C4-2B (cell line): Measurements from ENCODE around the gene MLEC.

Source experiments
- H3K27ac ChIP-seq: fragments of 450-650 bp; 2 replicates; pipeline ENCODE4 v1.5.1; 2017
- ZFX ChIP-seq: fragments of 450-650 bp; IDR thresholded peaks from 2 replicates; pipeline ENCODE4 v1.6.1; 2017
- TF ChIP-seq, protein P1 (sequence below): fragments of 450-650 bp; conservative IDR thresholded peaks from 2 replicates; pipeline ENCODE4 v1.5.1; 2017; ENCODE audit warnings: mild to moderate bottlenecking

MLEC gene, protein sequence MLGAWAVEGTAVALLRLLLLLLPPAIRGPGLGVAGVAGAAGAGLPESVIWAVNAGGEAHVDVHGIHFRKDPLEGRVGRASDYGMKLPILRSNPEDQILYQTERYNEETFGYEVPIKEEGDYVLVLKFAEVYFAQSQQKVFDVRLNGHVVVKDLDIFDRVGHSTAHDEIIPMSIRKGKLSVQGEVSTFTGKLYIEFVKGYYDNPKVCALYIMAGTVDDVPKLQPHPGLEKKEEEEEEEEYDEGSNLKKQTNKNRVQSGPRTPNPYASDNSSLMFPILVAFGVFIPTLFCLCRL

DNA sequence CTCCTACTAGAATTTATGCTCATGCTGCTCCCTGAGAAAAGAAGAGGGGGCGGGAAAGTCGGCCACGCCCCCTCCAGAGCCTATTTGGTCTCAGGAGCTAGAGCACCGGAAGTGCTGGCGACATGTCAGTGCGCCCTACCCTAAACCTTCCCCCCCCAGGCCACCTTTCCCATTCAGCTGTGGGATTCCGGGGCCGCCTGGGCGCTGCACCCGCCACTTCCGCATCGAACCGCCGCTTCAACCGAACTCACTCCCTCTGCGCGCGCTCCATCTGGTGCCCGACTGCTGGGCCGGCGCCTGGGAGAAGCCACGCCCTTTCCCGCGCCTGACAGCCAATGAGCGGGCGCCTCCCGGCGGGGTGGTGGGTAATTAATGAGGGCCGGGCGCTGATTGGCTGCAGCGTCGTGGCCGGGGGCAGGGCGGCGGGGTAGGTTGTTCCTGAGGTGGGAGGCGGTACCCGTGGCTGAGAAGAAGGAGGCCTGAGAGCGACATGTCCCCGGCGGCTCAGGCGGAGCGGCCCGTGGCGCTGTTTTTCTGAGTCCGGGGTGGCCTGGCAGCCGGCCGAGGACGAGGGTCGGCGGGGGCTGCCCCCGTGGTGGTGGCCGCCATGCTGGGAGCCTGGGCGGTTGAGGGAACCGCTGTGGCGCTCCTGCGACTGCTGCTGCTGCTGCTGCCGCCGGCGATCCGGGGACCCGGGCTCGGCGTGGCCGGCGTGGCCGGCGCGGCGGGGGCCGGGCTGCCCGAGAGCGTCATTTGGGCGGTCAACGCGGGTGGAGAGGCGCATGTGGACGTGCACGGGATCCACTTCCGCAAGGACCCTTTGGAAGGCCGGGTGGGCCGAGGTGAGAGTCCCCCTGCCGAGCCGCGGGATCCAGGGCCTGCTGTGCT, at the start of gene MLEC:
TSS of gene MLEC (plus strand) at position 460 of the 888 bp plus-strand sequence. CDS start at position 608, 148 bp downstream.
- TF ChIP-seq, protein P1, sequence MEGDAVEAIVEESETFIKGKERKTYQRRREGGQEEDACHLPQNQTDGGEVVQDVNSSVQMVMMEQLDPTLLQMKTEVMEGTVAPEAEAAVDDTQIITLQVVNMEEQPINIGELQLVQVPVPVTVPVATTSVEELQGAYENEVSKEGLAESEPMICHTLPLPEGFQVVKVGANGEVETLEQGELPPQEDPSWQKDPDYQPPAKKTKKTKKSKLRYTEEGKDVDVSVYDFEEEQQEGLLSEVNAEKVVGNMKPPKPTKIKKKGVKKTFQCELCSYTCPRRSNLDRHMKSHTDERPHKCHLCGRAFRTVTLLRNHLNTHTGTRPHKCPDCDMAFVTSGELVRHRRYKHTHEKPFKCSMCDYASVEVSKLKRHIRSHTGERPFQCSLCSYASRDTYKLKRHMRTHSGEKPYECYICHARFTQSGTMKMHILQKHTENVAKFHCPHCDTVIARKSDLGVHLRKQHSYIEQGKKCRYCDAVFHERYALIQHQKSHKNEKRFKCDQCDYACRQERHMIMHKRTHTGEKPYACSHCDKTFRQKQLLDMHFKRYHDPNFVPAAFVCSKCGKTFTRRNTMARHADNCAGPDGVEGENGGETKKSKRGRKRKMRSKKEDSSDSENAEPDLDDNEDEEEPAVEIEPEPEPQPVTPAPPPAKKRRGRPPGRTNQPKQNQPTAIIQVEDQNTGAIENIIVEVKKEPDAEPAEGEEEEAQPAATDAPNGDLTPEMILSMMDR: no peak
- TF ChIP-seq ZFX: peak; percentile 72
- H3K27ac ChIP-seq: peak within 1 kb of the TSS; percentile 91

DNA sequence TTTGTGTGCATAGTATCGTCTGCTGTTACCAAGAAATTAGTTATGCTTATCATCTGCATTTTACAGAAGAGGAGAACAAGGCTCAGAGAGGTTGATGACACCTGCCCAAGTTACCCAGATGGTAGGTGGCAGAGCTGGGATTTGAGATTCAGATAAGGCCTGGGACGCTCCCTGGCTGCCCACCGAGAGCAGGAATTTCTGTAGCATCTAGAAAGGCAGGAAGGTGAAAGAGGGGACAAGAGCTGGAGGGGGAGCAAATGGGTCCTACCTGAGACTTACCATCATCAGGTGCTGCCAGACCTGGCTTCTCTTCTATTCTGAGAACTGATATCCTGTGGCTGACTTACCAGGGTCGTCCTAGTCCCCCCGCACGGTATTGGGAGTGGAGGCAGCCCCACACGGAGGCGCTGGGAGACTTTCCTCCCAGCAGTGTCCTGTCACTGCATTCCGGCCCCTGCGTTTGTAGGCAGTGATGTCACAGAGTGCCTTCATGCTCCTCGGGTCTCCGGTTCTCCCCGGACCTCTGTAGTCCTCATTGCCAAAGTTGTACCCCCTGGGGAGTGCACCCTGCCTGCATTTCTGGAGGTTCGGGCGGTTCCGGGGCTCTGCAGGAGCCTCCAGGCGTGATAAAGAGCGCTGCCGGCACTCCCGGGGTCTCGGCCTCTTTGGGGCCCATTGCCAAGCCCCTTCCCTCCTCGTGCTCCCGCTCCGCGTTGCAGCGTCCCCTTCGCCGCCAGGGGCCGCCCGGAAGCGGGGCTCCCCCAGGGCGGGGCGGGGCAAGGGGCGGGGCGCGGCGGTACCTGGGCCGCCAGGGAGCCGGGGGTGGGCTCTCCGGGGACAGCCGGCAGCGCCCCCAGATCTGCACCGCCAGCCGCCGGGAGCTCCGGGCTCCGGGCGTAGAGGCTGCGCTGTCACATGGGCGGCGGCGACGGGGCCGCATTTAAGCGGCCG, 46.9 kb upstream of the MLEC start, which contains the start of gene CABP1:
TSS of gene CABP1 (plus strand) at position 856 of the 951 bp plus-strand sequence. CDS start at position 916, 60 bp downstream.
- TF ChIP-seq, protein P1: peak; percentile 33
- no peak for TF ChIP-seq ZFX
- H3K27ac ChIP-seq: no peak within 1 kb of the TSS

DNA sequence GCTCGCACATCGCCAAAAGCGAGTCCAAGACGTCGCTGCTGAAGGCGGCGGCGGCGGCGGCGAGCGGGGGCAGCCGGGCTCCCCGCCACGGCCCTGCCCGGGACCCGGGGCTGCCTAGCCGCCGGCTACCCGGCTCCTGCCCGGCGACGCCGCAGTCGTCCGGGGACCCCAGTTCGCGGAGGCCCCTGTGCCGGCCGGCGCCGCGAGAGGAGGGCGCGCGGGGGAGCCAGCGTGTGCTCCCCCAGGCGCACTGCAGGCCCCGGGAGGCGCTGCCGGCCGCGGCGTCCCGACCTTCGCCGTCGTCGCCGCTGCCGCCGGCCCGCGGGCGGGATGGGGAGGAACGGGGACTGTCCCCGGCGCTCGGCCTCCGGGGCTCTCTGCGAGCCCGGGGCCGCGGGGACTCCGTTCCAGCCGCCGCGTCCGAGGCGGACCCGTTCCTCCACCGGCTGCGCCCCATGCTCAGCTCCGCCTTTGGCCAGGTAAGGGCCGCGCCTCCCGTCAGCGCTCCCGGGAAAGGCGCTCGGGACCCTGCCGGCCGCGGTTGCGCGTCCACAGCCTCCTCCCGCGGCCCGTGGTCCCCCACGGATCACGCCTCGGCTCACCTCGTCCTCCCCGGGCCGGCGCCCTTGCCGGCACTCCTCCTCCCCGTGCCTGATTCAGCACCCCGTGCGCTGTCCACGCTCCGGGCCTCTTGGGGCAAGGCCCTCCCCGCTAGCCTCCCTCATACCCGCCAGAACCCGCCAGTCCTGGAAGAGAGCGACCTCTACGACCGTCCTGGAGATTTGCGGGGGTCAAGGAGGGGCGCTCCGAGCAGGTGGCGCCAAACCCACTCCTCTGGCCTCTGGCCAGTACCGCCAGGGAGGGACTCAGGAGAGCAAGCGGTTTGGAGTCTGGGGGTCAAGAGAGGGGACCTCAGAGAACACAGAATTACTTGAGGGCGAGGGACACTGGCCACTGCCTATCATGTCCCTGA, 45.8 kb upstream of the MLEC start:
- TF ChIP-seq, protein P1: no peak
- no peak for TF ChIP-seq ZFX
- no peak overlapping the region for H3K27ac ChIP-seq

DNA sequence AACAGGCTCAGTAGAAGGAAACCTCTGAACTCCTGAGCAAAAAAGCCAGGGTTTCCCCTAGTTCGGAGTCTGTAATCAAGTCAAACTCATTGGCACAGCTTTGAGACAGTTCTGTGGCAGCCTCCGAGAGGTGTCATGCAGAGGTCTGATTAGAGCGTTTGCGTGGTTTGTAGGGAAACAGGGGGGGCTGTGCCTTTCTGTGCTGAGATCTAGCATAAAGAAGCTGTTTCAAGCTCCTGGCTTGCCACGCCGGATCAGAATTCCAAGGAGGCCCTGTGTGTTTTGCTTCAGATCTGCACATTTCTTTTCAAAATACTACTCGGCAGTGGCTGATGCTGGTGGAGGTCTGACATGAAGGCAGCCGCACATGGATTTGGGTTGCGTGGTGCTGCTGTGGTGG, 44.8 kb upstream of the MLEC start:
- TF ChIP-seq ZFX: no peak
- TF ChIP-seq, protein P1: no peak
- H3K27ac ChIP-seq: no peak overlapping the region

DNA sequence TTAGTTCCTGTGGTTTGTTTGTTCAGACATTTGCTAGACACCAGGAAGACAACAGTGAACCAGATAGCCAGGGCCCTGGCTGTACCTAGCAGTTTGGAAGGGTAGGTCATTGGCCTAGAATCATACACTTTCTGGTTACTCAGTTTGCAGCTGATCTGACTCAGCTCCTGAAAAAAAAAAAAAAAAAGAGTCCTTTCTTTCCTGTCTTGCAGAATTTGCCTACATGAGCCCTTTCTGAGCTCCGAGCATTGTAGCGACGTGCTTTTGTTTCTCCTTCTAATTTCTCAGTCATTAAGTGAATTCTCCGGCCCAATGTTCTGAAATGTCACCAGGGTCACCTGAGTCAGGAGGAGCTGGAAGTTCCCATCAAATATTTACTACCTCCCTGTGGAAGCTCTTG, 44.1 kb upstream of the MLEC start:
- TF ChIP-seq ZFX: no peak
- TF ChIP-seq, protein P1: no peak
- no peak overlapping the region for H3K27ac ChIP-seq

DNA sequence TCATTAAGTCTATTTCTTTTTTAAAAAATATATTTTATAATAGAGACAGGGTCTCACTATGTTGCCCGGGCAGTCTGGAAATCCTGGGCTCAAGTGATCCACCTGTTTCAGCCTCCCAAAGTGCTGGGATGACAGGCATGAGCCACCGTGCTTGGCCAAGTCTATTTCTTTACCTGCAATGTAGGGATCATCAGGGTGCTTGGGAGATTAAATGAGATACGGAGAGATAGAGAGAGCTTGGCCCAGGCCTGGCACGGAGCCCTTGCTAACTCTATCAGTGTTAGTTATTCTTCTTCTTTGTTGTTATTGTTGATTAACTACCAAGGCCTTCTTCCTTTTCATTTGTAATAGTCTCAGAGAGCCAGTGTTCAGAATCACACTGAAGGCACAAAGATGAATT, 43.4 kb upstream of the MLEC start:
- TF ChIP-seq, protein P1: no peak
- no peak for TF ChIP-seq ZFX
- no peak overlapping the region for H3K27ac ChIP-seq
